Small intestine (tissue), 7 donors: ENCODE data around the gene KRT85. TPM values are rescaled to one million over a fixed set of nuclear protein-coding genes. Genes with fewer than 3 reads are reported as not detected.

Experiments used
- DNase-seq, 2 donors: peaks; one replicate each; pipeline versions ENCODE4 v3.0.0 to v3.0.0-alpha.2; 2013
- FAIRE-seq: peaks from 2 replicates; lab custom pipeline; 2012; peaks lifted over from hg19 to GRCh38; lab: Jason Lieb, UNC
- H3K27ac ChIP-seq, 3 donors: one replicate each; pipeline ENCODE4 v1.5.1; 2013; ENCODE audit warnings: low read length in 2 of 3, mild to moderate bottlenecking in 2 of 3, control low read depth in 1 of 3, inconsistent platforms in 1 of 3, low read depth in 1 of 3, moderate library complexity in 1 of 3
- H3K27me3 ChIP-seq, 3 donors: one replicate each; pipeline ENCODE4 v1.6.1; 2013; ENCODE audit warnings: low read length in 3 of 3, inconsistent platforms in 1 of 3; ENCODE audit not compliant: control insufficient read depth in 3 of 3, insufficient read depth in 3 of 3
- H3K36me3 ChIP-seq, 3 donors: one replicate each; pipeline ENCODE4 v1.6.1; 2013; ENCODE audit warnings: low read length in 3 of 3, inconsistent platforms in 1 of 3, low read depth in 1 of 3, mild to moderate bottlenecking in 1 of 3, moderate library complexity in 1 of 3; ENCODE audit not compliant: control insufficient read depth in 3 of 3, insufficient read depth in 2 of 3
- H3K4me1 ChIP-seq, 3 donors: one replicate each; pipeline ENCODE4 v1.6.1; 2013; ENCODE audit warnings: low read length in 2 of 3, inconsistent platforms in 1 of 3, low read depth in 1 of 3, mild to moderate bottlenecking in 1 of 3, moderate library complexity in 1 of 3; ENCODE audit not compliant: control insufficient read depth in 3 of 3, insufficient read depth in 2 of 3
- H3K4me3 ChIP-seq, 3 donors: one replicate each; pipeline ENCODE4 v1.5.1; 2013; ENCODE audit warnings: low read length in 3 of 3, control low read depth in 1 of 3, inconsistent platforms in 1 of 3, low read depth in 1 of 3, mild to moderate bottlenecking in 1 of 3, moderate library complexity in 1 of 3
- H3K9me3 ChIP-seq, 2 donors: one replicate each; pipeline ENCODE4 v1.6.1; 2013; ENCODE audit warnings: low read depth in 1 of 2, low read length in 1 of 2; ENCODE audit not compliant: control insufficient read depth in 2 of 2, insufficient read depth in 1 of 2
- WGBS, 3 donors: extraction: QIAGEN DNeasy Blood & Tissue Kit; methylation state at CpG; one replicate each; pipeline ENCODE4 v1.1.7; 2013; 5-methylcytosine and 5-hydroxymethylcytosine counted together
- polyA plus RNA-seq, 4 donors: library from polyadenylated mRNA; stranded (reverse) in 3 of 4; unstranded in 1 of 4; fragments of 200-250 nt in 3 of 4; fragments of 120-200 nt in 1 of 4; gene quantifications; one replicate each; pipeline versions ENCODE4 v1.2.1 to v1.2.3, GENCODE V29; 2013
- donor health status: healthy with polysubstance abuse.
- donor health status: control.
- donor health status: control.
- donor health status: Bipolar disorder and iron deficiency.
- donor health status: healthy.

Gene KRT85
- polyA plus RNA-seq, 4 donors: 0.03 TPM; not detected in 3

GRCh38 chr12:52369211-52369610 is 1.9 kb upstream of the KRT85 start:
- WGBS, 3 donors: 44 to 70% (median 45%) methylated on average over 3 of the region's 3 CpGs
- no peak for DNase-seq

GRCh38 chr12:52368508-52368907 is 1.2 kb upstream of the KRT85 start:
- 37 to 50% (median 39%) methylated on average over 3 of the region's 3 CpGs for WGBS, 3 donors
- Histone ChIP-seq H3K4me3 (no peak overlapping the region), H3K36me3 (no peaks in the 10 kb centered on the region), H3K27me3 (peaks cover 0 to 8% (median 0%) of the 10 kb centered on the region in 3 donors), H3K27ac (no peak overlapping the region), H3K9me3 (no peaks in the 10 kb centered on the region), H3K4me1 (no peaks in the 10 kb centered on the region)
- FAIRE-seq (no peak), DNase-seq (no peak)

More at GRCh38 chr12:52369211-52369610, 1.9 kb upstream of the KRT85 start:
- FAIRE-seq: no peak
- H3K4me3 ChIP-seq: no peak overlapping the region
- no peaks in the 10 kb centered on the region for H3K4me1 ChIP-seq
- no peak overlapping the region for H3K27ac ChIP-seq
- H3K36me3 ChIP-seq: no peaks in the 10 kb centered on the region
- no peaks in the 10 kb centered on the region for H3K9me3 ChIP-seq
- H3K27me3 ChIP-seq: peaks cover 0 to 8% (median 0%) of the 10 kb centered on the region in 3 donors

GRCh38 chr12:52367876-52368275 is 595 bp upstream of the KRT85 start:
- H3K4me1 ChIP-seq: no peaks in the 10 kb centered on the region
- H3K27me3 ChIP-seq: peaks cover 0 to 8% (median 0%) of the 10 kb centered on the region in 3 donors
- DNase-seq (no peak), FAIRE-seq (no peak)
- WGBS, 3 donors: 61 to 80% (median 68%) methylated on average over 6 of the region's 6 CpGs
- H3K4me3 ChIP-seq: no peak overlapping the region
- H3K9me3 ChIP-seq: no peaks in the 10 kb centered on the region
- H3K36me3 ChIP-seq: no peaks in the 10 kb centered on the region
- no peak overlapping the region for H3K27ac ChIP-seq

GRCh38 chr12:52364901-52365489 is 2.3 kb downstream of the KRT85 start:
- no peaks in the 10 kb centered on the region for H3K36me3 ChIP-seq
- DNase-seq: no peak
- no peak for FAIRE-seq
- H3K27ac ChIP-seq: no peak overlapping the region
- no peak overlapping the region for H3K4me3 ChIP-seq
- peaks cover 0 to 8% (median 0%) of the 10 kb centered on the region in 3 donors for H3K27me3 ChIP-seq
- 73 to 82% (median 80%) methylated on average over 14 of the region's 14 CpGs for WGBS, 3 donors
- H3K4me1 ChIP-seq: no peaks in the 10 kb centered on the region
- H3K9me3 ChIP-seq: no peaks in the 10 kb centered on the region

- Histone ChIP-seq H3K27ac (no peak overlapping the region), H3K9me3 (no peaks in the 10 kb centered on the region), H3K36me3 (no peaks in the 10 kb centered on the region), H3K27me3 (peaks cover 0 to 5% (median 0%) of the 10 kb centered on the region in 3 donors), H3K4me1 (no peaks in the 10 kb centered on the region), H3K4me3 (no peak overlapping the region)
- DNase-seq (no peak), FAIRE-seq (no peak)
- 78 to 82% (median 81%) methylated on average over 7 of the region's 7 CpGs for WGBS, 3 donors
Measured at GRCh38 chr12:52364061-52364460, 3.2 kb downstream of the KRT85 start.

- H3K4me1 ChIP-seq: no peaks in the 10 kb centered on the region
- H3K9me3 ChIP-seq: no peaks in the 10 kb centered on the region
- H3K36me3 ChIP-seq: no peaks in the 10 kb centered on the region
- peaks cover 0 to 3% (median 0%) of the 10 kb centered on the region in 3 donors for H3K27me3 ChIP-seq
- H3K27ac ChIP-seq: no peak overlapping the region
- 83 to 89% (median 88%) methylated on average over 12 of the region's 12 CpGs for WGBS, 3 donors
- H3K4me3 ChIP-seq: no peak overlapping the region
- DNase-seq: no peak
- FAIRE-seq: no peak
Measured at GRCh38 chr12:52363111-52363679, 4.1 kb downstream of the KRT85 start.

GRCh38 chr12:52362118-52362726 is 5.1 kb downstream of the KRT85 start:
- FAIRE-seq: no peak
- WGBS, 3 donors: 81 to 84% (median 82%) methylated on average over 11 of the region's 11 CpGs
- no peak overlapping the region for H3K27ac ChIP-seq

GRCh38 chr12:52361553-52361952 is 5.7 kb downstream of the KRT85 start:
- Histone ChIP-seq H3K27ac (no peak overlapping the region), H3K4me3 (no peak overlapping the region), H3K27me3 (no peaks in the 10 kb centered on the region), H3K9me3 (no peaks in the 10 kb centered on the region), H3K4me1 (no peaks in the 10 kb centered on the region), H3K36me3 (no peaks in the 10 kb centered on the region)
- WGBS, 3 donors: 88 to 95% (median 89%) methylated on average over 1 of the region's 1 CpG
- no peak for DNase-seq
- FAIRE-seq: no peak

More at GRCh38 chr12:52362118-52362726, 5.1 kb downstream of the KRT85 start:
- no peaks in the 10 kb centered on the region for H3K36me3 ChIP-seq
- H3K4me3 ChIP-seq: no peak overlapping the region
- no peak for DNase-seq
- no peaks in the 10 kb centered on the region for H3K4me1 ChIP-seq
- no peaks in the 10 kb centered on the region for H3K27me3 ChIP-seq
- H3K9me3 ChIP-seq: no peaks in the 10 kb centered on the region
